GM10266 (cell line): ENCODE results near the gene DPP6.

Experiments
- DNase-seq: peaks from one replicate; pipeline ENCODE4 v3.0.0; 2012; ENCODE audit errors: extremely low spot score
- CTCF ChIP-seq: IDR thresholded peaks from 2 replicates; pipeline ENCODE4 v1.5.1; 2012; ENCODE audit warnings: mild to moderate bottlenecking, low read depth; ENCODE audit not compliant: control insufficient read depth, insufficient read depth; ENCODE audit errors: missing control alignments

Gene DPP6

GRCh38 chr7:154857240-154857639 is 805.0 kb downstream of the DPP6 start:
- no peak for TF ChIP-seq CTCF
- no peak for DNase-seq

GRCh38 chr7:154857728-154858681 is 805.8 kb downstream of the DPP6 start:
- no peak for DNase-seq
- no peak for TF ChIP-seq CTCF

GRCh38 chr7:154858836-154859537 is 806.8 kb downstream of the DPP6 start:
- no peak for DNase-seq
- no peak for TF ChIP-seq CTCF

GRCh38 chr7:154859747-154860620 is 807.8 kb downstream of the DPP6 start:
- no peak for DNase-seq
- no peak for TF ChIP-seq CTCF

- DNase-seq = no peak
- TF ChIP-seq CTCF = no peak
Observed at GRCh38 chr7:154860621-154861375, 808.6 kb downstream of the DPP6 start.

GRCh38 chr7:154861589-154861988 is 809.4 kb downstream of the DPP6 start:
- no peak for TF ChIP-seq CTCF
- no peak for DNase-seq
